COR-L47 (cell line): ENCODE measurements around the gene TSPAN18.

Source experiments
- DNase-seq: peaks from one replicate; lab custom pipeline; 2025; lab: John Stamatoyannopoulos, UW

The TSPAN18 gene

GRCh38 chr11:44889266-44889665 lies 162.5 kb downstream of the TSPAN18 start:
- DNase-seq, result no peak

- no peak for DNase-seq
Observed at GRCh38 chr11:44892843-44893242, 166.1 kb downstream of the TSPAN18 start.

DNA sequence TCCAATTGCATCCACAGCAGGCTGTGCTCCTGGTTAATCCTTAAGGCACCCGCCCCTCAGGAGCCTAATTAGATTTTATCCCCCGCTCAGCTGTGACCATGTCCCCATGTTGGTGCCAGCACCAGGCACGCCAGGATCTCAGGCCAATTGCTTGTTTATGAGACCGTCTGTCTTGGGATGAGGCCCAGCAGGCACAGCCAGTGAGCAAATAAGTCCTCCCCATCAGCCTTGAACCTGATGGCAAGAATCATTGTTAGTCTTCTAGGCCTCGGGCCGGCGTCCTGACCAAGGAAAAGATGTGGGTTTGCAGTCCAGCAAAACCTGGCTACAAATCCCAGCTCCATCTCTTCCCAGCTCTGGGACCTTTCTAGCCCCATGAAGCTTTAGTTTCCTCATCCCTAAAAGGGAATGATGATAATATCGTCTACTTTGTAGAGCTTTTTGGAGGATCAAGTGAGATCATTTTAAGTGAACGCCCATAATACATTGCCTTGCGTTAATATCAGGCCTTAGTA lies 166.6 kb downstream of the TSPAN18 start:
- no peak for DNase-seq

- DNase-seq, result peak; percentile 77
Observed at GRCh38 chr11:44893846-44894617, 167.3 kb downstream of the TSPAN18 start.

GRCh38 chr11:44899959-44900358 lies 173.2 kb downstream of the TSPAN18 start:
- DNase-seq, result no peak

- DNase-seq, result no peak
Observed at GRCh38 chr11:44901120-44901633, 174.4 kb downstream of the TSPAN18 start.

DNA sequence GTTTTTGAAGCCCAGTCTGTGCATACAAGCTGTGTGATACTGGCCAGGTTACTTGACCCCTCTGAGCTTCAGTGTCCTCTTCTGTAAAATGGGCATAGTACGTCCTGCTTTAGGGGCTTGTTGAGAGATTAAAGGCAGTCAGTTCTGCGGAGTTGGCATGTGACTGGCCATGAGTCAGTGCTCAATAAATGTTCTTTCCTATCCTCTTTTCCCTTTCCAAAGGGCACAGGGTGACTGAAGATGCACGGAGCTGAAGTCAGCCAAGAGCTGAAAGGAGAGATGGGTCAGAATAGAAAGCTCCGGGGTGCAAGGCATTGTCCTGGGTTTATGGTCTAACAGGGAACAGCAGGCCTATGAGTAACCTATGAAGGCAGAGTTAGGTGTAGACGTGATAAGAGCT lies 175.0 kb downstream of the TSPAN18 start:
- DNase-seq, result no peak

DNA sequence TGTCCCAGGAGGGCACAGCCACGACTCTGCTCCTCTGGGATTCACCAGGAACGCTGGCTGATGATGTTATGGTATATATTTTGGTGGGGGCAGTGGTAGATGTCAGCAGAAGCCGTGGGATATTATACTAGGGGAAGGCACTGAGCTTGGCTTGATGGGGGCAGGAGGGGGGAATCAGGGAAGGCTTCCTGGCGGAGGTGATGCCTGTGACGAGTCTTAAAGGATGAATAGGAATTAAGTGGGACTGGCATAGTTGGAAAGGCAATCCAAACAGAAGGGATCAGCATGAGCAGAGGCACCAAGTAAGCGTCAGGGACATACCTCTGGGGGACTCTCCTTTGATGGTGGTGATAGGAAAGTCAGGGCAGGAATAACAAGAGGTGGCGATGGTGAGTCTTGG lies 176.3 kb downstream of the TSPAN18 start:
- DNase-seq, result no peak

- DNase-seq, result no peak
Observed at GRCh38 chr11:44903518-44903917, 176.8 kb downstream of the TSPAN18 start.

DNA sequence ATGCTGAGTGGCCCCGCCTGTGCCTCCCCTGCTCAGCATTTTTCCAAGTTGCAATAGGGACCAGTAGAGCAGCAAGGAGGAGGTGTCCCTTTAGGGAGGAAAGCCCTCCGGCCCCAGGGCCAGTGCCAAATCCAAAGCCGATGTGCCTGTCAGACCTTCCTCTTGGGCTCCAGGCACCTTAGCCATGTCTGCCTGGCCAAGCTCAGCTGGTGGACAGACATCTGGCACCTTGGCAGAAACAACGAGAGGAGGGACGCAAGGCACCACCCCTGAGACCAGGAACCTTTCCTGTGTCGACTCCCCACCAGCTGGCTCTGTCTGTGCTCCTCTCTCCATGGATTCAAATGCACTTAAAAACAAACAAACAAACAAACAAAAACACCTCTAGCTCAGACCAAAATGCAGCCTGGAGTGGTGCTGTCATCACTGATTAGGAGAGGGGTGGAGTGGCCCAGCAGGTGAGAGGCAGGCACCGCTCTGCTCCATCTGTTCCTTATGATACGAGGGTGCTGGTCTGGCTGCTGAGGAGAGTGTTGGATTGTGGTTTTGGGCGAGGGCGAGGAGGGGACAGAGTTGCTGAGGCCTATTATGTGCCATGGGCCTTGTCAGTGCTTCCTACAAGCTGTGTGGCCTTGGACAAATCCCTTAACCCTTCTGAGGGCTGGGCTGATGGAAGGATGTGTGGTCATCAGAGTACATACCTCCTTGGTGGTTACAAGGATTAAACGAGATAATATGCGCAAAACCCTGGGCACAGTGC lies 177.7 kb downstream of the TSPAN18 start:
- no peak for DNase-seq

- DNase-seq, result no peak
Observed at GRCh38 chr11:44905131-44905866, 178.5 kb downstream of the TSPAN18 start.

- no peak for DNase-seq
Observed at GRCh38 chr11:44906649-44907048, 179.9 kb downstream of the TSPAN18 start.

- DNase-seq, result no peak
Observed at GRCh38 chr11:44909557-44909956, 182.8 kb downstream of the TSPAN18 start.

DNA sequence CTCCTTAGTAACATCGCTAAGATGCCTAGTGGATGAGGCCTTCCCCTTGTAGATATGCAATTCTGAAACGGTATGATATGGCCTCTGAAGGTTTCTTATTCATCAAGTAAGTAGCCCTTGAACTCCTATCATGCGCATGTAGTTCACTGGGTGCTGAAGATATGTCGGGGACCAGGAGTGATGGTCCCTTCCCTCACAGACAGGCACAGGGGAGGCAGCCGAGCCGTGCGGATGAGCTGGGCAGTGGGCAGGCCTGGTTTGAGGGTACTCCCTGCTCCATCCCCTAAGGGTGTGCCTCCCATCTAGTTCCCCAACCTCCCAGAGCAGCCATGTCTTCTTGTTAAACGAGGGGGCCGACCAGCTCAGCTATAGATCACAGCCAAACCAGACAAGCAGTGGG lies 183.8 kb downstream of the TSPAN18 start:
- DNase-seq, result no peak

DNA sequence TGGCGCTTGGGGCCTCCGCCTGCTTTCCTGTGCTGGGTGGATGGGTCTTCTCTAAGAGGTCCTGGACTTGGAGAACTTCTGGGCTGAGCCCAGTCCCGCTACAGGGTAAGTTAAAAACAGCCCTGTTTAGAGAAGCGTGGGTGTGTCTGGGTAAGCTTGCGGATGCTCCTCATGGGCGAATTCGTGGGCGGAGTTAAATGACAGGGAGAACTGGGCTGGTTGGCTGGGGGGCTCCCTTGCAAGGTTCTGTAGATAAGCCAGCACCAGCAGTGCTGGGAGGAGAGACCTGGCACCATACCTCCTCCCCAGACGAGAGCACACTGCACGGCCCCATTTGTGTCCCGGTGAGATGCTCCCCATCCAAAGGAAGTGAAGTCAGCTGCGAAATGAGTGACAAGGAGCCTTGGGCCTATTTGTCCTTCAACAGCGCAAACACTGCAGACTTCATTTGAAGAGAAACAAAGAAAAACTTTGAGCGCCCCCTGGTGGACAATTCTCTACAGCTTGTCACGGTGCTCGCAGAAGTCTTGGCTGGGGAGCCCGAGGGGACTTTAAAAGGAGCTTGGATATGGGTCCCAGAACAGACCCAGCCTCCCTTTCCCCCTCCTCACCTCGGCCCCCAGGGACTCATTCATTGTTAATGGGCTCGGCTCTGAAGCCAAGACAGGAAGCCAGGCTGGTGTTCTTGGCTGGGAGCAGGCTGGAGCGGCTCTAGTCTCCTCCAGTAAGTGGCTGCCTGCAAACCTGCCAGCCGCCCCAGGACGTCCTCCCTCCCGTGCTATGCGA lies 184.5 kb downstream of the TSPAN18 start:
- DNase-seq, result peak; percentile 86

- no peak for DNase-seq
Observed at GRCh38 chr11:44912270-44912987, 185.7 kb downstream of the TSPAN18 start.

DNA sequence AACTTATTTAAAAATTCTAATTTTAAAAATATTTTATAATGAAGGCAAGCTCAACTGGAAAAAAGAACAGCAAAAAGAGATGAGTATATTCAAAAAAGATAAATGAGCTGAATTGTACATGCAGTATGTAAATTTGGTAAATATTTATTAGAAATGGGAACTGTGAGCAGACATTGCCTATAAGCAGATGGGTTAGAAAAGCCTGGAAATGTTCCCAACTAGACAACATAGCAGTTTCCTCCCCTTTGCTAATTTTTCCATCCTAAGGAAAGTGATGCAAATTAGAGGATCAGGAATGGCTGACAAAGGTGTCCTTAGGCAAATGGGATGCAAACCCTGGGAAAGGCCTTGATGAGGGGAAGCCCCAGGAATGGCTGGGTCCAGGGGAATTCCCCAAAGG lies 186.7 kb downstream of the TSPAN18 start:
- DNase-seq, result no peak

- no peak for DNase-seq
Observed at GRCh38 chr11:44914105-44914504, 187.3 kb downstream of the TSPAN18 start.

DNA sequence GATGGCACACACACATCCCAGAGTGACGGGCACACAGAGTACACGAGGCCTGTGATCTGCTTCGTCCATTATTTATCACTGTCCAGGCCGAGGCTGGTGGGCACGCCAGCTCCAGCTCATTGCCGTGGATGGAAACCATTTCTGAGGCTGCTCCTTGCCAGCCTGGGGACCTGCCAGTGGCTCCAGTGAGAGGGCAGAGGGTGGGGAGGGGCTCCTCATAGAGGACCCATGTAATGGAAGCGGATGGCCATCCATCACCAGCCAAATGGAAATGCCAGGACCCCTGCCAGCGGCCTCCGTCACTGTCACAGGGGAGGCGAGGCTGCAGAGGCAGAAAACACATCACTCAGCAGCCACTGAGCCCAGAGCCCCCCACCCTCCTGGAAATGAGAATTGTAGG lies 188.2 kb downstream of the TSPAN18 start:
- DNase-seq, result no peak

- DNase-seq, result no peak
Observed at GRCh38 chr11:44915621-44916020, 188.9 kb downstream of the TSPAN18 start.

DNA sequence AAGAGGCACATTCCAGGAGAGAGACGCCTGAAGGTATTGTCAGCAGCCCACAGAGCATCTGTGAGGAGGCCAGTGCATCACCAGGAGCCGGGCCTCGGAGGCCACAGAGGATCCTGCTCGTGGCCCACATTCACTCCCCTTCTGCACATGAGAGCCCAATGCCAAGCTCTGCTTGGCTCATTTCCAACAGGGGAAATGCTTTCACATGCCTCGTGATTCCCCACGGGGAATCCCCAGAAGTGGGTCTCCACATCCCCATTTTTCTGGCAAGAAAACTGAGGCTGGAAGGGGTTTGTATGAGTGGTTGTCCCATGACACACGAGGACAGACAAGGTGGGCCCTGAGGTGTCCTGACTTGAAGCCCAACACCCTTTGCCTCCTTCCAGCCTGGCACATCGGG lies 189.6 kb downstream of the TSPAN18 start:
- no peak for DNase-seq
